ENCODE data around the gene ARHGAP31.

GRCh38 chr3:119257111-119257510 is 37.1 kb upstream of the ARHGAP31 start:
- no peak for TF ChIP-seq POLR2A (IDR thresholded peaks at IDR 0.05)
- TF ChIP-seq CTCF (IDR thresholded peaks at IDR 0.05): no peak
- TF ChIP-seq POLR2AphosphoS5 (IDR thresholded peaks at IDR 0.05): no peak
